Fibroblast of the aortic adventitia (primary cell): ENCODE results near the gene DCLK1. TPM values are rescaled to one million over a fixed set of nuclear protein-coding genes. Genes with fewer than 3 reads are reported as not detected.

ENCODE experiments used
- DNase-seq: peaks from one replicate; pipeline ENCODE4 v3.0.0-alpha.2; 2010; ENCODE audit warnings: low read depth
- H3K4me3 ChIP-seq: 2 replicates; pipeline ENCODE4 v1.5.1; 2011; ENCODE audit warnings: low read depth, mild to moderate bottlenecking, control low read depth, low read length, moderate library complexity
- CTCF ChIP-seq: IDR thresholded peaks from 2 replicates; pipeline ENCODE4 v1.5.1; 2011; ENCODE audit warnings: mild to moderate bottlenecking, low read length, control low read depth, inconsistent platforms; ENCODE audit not compliant: insufficient read depth
- total RNA-seq: library from RNA; depleted of rRNA; stranded (reverse); fragments of >200 nt; gene quantifications from 2 replicates; pipeline ENCODE4 v1.2.3, GENCODE V29; 2012; ENCODE audit warnings: low replicate concordance

DCLK1 gene
- total RNA-seq, 1 donor: 80.0 TPM

- no peak overlapping the region for H3K4me3 ChIP-seq
- no peak for TF ChIP-seq CTCF
- DNase-seq: peak; percentile 61
Measured at GRCh38 chr13:36163286-36163685, 32.1 kb upstream of the DCLK1 start.

- no peak for DNase-seq
- H3K4me3 ChIP-seq: no peak overlapping the region
- TF ChIP-seq CTCF: no peak
Measured at GRCh38 chr13:36160297-36160696, 29.1 kb upstream of the DCLK1 start.

- TF ChIP-seq CTCF: no peak
Measured at GRCh38 chr13:36158611-36159010, 27.4 kb upstream of the DCLK1 start.

GRCh38 chr13:36157480-36157879 lies 26.3 kb upstream of the DCLK1 start:
- DNase-seq: no peak
- H3K4me3 ChIP-seq: no peak overlapping the region
- TF ChIP-seq CTCF: no peak

More at GRCh38 chr13:36158611-36159010, 27.4 kb upstream of the DCLK1 start:
- no peak for DNase-seq
- no peak overlapping the region for H3K4me3 ChIP-seq

GRCh38 chr13:36154567-36155291 lies 23.5 kb upstream of the DCLK1 start:
- peak overlapping the region; percentile 28 for H3K4me3 ChIP-seq
- peak; percentile 44 for DNase-seq
- no peak for TF ChIP-seq CTCF

GRCh38 chr13:36151591-36151990 lies 20.4 kb upstream of the DCLK1 start:
- no peak for TF ChIP-seq CTCF
- no peak overlapping the region for H3K4me3 ChIP-seq
- DNase-seq: peak; percentile 44

GRCh38 chr13:36148446-36148845 lies 17.3 kb upstream of the DCLK1 start:
- H3K4me3 ChIP-seq: no peak overlapping the region
- peak; percentile 64 for DNase-seq
- TF ChIP-seq CTCF: no peak
